WTC11 (cell line): ENCODE results near the gene FPR2.
"Not testable (repeated sequence)": the region's sequence is repeated elsewhere in the genome, so short reads cannot be mapped to it uniquely, and the experiment has no call there.

ENCODE experiments used
- AFF4 ChIP-seq: sonication (generic); formaldehyde crosslinking; IDR thresholded peaks from 2 replicates; pipeline ENCODE4 v1.8.1; 2023; ENCODE audit warnings: mild to moderate bottlenecking, missing genetic modification reagents, borderline replicate concordance
- CTCF ChIP-seq: fragments of 200-600 bp; IDR thresholded peaks from 2 replicates; pipeline ENCODE4 v1.8.0; 2022; ENCODE audit warnings: antibody characterized with exemption
- HMGXB4 ChIP-seq: sonication (generic); formaldehyde crosslinking; IDR thresholded peaks from 2 replicates; pipeline ENCODE4 v1.8.1; 2023; ENCODE audit warnings: mild to moderate bottlenecking, moderate library complexity, missing genetic modification reagents
- IRF2 ChIP-seq: sonication (generic); formaldehyde crosslinking; IDR thresholded peaks from 2 replicates; pipeline ENCODE4 v1.8.0; 2022; ENCODE audit warnings: low read depth, missing genetic modification reagents, borderline replicate concordance
- JUN ChIP-seq: sonication (generic); formaldehyde crosslinking; IDR thresholded peaks from 2 replicates; pipeline ENCODE4 v1.8.0; 2023; ENCODE audit warnings: mild to moderate bottlenecking, missing genetic modification reagents
- MLX ChIP-seq: sonication (generic); formaldehyde crosslinking; IDR thresholded peaks from 2 replicates; pipeline ENCODE4 v1.8.1; 2023; ENCODE audit warnings: mild to moderate bottlenecking, missing genetic modification reagents, moderate library complexity

- TF ChIP-seq HMGXB4 (CRISPR knock-in tag); CTCF; IRF2 (CRISPR knock-in tag); JUN; AFF4 (CRISPR knock-in tag); MLX (CRISPR knock-in tag): not testable (repeated sequence)
These were observed 22.5 kb upstream of the FPR2 start for GRCh38 chr19:51738523-51738922.
